HS-27A (cell line): ENCODE data around the gene TMA7.

Source experiments
- DNase-seq: peaks from one replicate; pipeline ENCODE4 v3.0.0-alpha.2; 2012; ENCODE audit warnings: low read depth, missing footprints

TMA7 gene

DNA sequence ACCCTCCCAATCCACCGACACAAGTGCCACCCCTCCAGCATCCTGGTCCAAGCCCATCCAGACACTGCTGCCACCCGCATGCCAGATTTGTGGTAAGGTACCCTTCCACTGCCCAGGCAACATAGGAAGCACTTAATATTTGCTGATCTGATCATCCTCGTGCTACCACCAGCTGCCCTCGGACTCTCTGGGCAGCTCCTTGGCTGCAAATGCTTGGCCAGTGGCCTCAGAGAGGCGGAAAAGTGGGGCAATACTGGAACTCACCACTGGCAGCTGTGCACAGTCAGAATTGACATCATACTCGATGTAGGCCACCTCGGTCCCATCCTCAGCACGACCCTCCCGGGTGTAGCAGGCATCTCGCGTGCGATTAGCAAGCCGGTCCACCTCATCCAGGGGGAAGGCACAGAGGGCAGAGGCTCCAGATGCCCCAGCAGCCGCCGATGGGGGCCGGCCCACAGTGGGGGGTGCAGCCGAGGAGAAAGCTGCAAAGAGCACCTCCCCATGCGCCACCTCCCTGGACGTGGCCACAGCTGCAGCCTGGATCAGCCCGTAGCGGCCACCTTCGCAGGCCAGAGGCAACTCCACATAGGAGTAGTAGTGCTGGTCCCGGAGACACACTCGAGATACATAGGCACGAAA lies 16.7 kb upstream of the TMA7 start:
- no peak for DNase-seq

DNA sequence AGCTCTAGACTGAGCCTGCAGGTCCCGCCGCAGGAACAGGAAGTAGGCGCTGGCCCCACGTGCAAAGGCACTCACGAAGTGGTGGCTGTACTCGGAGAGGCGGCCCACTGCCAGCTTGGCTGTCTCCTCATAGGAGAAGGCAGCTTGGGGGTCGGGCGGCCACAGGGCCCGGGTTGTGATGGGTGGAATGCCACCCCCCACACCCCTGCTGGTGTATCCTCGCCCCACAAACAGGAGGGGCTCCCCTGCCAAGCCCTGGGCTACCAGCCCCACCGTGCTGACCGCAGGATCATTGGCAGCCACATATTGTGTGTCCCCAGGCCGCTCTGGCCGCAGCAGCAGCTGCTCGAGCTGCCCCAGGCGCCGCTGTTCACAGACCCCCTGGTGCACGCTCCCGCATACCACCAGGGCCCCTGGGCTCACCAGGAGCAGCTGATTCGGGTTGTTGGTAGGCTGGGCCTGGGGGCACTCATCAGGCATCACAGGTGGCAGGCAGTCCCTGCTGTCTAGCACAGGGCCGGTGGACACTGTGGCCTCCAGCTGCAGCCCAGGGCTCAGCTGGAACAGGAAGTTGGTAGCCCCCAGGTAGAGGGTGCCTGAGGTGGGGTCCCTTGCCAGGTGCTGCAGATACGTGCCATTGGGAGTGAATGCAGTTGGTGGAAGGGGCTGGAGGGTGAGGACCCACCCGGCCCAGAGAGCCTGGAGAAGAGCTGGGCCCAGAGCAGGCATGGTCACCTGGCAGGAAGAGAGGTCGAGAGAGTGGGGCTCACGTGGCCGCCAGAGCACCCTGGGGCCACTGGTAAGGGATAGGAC lies 16.0 kb upstream of the TMA7 start:
- no peak for DNase-seq

GRCh38 chr3:48425281-48425812 lies 14.7 kb upstream of the TMA7 start:
- DNase-seq, result no peak

GRCh38 chr3:48426401-48426909 lies 13.6 kb upstream of the TMA7 start:
- no peak for DNase-seq

GRCh38 chr3:48426944-48427629 lies 13.0 kb upstream of the TMA7 start:
- DNase-seq, result no peak

DNA sequence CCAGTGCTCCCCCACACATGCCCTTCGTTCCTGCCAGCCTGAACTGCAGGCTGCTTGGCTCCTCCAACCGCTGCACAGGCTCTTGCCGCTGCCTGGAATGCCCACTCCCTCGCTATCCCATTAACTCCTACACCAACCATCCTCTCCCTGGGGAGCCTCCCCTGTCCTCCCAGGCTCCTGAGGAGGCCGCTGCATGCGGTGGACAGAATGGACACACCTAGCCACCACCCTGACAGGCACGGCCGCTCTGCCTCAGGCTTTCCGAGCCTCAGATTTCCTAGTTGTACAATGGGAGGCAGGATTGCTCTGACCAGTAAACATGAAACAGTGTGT lies 12.5 kb upstream of the TMA7 start:
- DNase-seq, result no peak

DNA sequence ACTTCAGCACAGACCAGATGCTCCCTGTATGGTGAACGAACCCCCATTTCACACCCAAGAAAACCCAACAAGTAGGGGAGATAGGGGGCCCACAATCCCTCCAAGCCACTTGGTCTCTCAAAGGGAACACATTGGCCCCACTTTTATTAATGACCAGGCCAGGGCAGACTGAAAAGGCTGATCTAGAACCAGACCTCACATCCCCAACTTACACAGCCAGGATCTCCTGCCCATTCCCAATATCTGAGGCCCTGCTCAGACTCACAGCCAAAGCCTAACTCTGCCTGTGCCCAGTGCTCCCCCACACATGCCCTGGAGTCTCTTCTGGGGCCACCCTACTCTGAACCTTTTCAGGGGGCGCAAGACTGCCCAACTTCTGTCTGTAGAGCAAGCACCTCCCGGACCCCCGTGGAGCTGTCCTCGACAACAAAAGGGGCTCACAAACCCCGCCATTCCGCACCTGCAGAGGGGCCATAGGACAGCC lies 11.9 kb upstream of the TMA7 start:
- DNase-seq, result no peak

DNA sequence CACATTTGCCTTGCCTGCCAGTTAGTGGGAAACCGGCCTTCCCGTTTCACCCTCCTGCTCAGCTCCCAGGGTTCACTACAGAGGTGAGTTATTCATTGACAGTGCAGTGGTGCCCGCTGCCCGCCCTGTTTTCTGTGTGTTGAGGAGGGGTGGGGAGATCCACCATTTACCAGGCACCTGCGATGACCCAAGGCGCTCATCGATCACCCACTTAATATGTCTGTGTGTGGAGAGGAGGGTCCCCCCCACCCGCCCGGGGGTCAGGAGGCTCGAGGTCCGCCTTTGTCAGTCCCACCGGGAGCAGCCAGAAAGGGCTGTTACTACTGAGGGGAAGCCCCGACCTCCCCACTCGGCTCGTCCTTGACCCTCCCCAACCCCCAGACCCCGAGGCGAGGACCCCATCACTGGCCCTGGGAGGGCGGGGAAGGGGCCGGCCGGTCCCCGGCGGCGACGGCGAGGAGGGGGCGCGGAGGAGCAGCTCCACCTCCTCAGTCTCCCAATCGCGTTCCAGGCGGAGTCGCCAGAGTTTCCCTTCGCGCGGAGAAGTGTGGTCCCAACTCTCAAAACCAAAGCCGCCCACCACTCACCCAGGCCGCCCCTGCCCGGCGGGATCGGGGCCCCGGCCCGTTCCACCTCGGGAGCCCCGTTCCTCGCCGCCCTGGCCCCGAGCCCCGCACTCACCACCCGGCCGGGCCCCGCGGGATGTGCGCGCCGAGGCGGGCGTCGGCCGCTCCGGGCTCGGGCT lies 11.3 kb upstream of the TMA7 start:
- DNase-seq, result no peak

- DNase-seq, result no peak
Measured at GRCh38 chr3:48429317-48429959, 10.6 kb upstream of the TMA7 start.

- no peak for DNase-seq
Measured at GRCh38 chr3:48429960-48430707, 9.9 kb upstream of the TMA7 start, which contains the start of gene PLXNB1. PLXNB1 (minus strand) TSS chr3:48430086; CDS start chr3:48424611, 5,475 bp downstream.

DNA sequence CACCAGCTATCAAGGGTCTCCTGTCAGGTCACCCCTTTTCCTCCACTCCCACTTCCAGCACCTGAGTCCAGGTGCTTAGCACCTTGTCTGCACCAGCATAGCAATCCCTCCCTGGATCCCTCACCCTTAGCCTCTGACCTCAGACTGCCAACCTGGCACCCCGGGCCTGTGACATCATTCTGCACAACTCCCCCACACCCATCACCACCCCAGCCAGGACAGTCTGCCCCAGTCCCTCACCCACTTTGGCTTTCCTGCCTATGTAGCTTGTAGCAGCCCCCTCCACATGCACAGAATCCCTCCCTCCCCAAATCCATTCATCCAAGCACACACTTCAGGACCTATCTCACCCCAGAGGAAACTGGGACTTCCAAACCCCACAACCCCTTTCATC lies 9.4 kb upstream of the TMA7 start:
- DNase-seq, result no peak

DNA sequence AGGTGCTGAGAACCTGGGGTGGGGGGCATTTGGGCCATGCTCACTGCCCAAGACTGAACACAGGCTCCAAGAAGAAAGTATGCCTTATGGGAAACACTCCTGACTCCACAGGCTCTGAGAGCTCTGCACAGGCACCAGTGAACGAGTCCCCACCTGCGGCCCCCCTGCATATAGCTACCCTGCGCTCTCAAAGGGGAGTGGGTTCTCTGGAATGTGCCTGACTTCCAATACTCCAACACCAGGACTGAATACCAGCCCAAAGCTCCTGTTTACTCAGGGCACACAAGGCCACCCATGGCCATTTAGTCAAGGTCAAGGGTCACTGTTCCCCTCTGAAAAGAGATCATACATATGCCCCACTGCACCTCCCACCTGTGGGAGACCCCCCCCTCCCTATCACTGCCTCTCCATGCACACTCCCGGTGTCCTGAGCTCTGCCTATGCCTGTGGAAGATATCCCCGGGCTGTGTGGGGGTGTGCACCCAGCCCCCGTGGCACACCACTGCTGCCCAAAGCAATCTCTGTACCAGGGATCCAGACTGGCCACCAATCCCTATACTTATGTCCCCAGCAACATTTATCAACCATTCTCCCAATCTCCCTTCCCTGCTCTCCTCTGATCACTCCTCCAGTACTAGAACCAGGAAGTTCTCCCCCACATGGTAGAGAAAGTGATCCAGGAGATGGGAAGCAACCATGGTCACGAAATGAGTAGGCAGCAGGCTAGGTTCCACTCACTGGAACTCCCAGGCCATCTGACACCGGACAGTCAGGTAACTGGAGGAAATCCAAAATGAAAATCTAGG lies 8.6 kb upstream of the TMA7 start:
- no peak for DNase-seq

- no peak for DNase-seq
Measured at GRCh38 chr3:48432411-48433371, 7.4 kb upstream of the TMA7 start.

- DNase-seq, result peak; percentile 72
Measured at GRCh38 chr3:48433472-48434118, 6.5 kb upstream of the TMA7 start.

GRCh38 chr3:48434591-48435222 lies 5.3 kb upstream of the TMA7 start:
- no peak for DNase-seq

- DNase-seq, result no peak
Measured at GRCh38 chr3:48435223-48435595, 4.8 kb upstream of the TMA7 start.

GRCh38 chr3:48435774-48436476 lies 4.1 kb upstream of the TMA7 start:
- DNase-seq, result peak; percentile 63
